ENCODE measurements around the gene BCAS3. TPM values are rescaled to one million over a fixed set of nuclear protein-coding genes. Genes with fewer than 3 reads are reported as not detected.

BCAS3 gene
- total RNA-seq, result 10 to 100 TPM; 44.1 to 71.5 TPM

GRCh38 chr17:60677308-60678117 lies at the start of gene BCAS3:
TSS of gene BCAS3 (plus strand) at chr17:60677851.
- peak; percentile 98 to 99 (median 98) for DNase-seq
- no peaks in the 10 kb centered on the region for H3K9me3 ChIP-seq
- H3K4me1 ChIP-seq, result peaks cover 12% of the 10 kb centered on the region
- H3K27me3 ChIP-seq, result no peaks in the 10 kb centered on the region
- H3K36me3 ChIP-seq (replicated peaks in 1 of 2; ENCODE audit: insufficient read depth in 1 of 2, low read depth in 2 of 2), result no peaks in the 10 kb centered on the region
- no peak for TF ChIP-seq CTCF (IDR thresholded peaks at IDR 0.05)
- TF ChIP-seq POLR2A (IDR thresholded peaks at IDR 0.05), result peak; percentile 65 to 95 (median 84)
- peak; percentile 98 for ATAC-seq
- peak within 1 kb of the TSS; percentile 36 to 76 for H3K4me3 ChIP-seq
- intact Hi-C loops (cut with DNase I), result no loop called here
- WGBS, 2 donors, result 0 to 1% methylated on average over 25 to 51 of the region's 51 CpGs
- peak within 1 kb of the TSS; percentile 35 to 84 (median 68) for H3K27ac ChIP-seq

GRCh38 chr17:60628252-60628889 lies 49.3 kb upstream of the BCAS3 start:
- 75 to 85% methylated on average over 6 of the region's 6 CpGs for WGBS, 2 donors
- H3K4me1 ChIP-seq, result no peaks in the 10 kb centered on the region
- H3K27me3 ChIP-seq, result no peaks in the 10 kb centered on the region
- H3K36me3 ChIP-seq (replicated peaks in 1 of 2; ENCODE audit: insufficient read depth in 1 of 2, low read depth in 2 of 2), result peaks cover 0 to 2% of the 10 kb centered on the region in 2 donors
- no peaks in the 10 kb centered on the region for H3K9me3 ChIP-seq
- DNase-seq (no peak), ATAC-seq (no peak)
- no peak overlapping the region for H3K4me3 ChIP-seq
- intact Hi-C loops (cut with DNase I), result no loop called here
- no peak overlapping the region for H3K27ac ChIP-seq
- TF ChIP-seq POLR2A (IDR thresholded peaks at IDR 0.05) (no peak), CTCF (IDR thresholded peaks at IDR 0.05) (no peak)

GRCh38 chr17:60629120-60629519 lies 48.5 kb upstream of the BCAS3 start:
- no peak overlapping the region for H3K27ac ChIP-seq
- H3K27me3 ChIP-seq, result no peaks in the 10 kb centered on the region
- intact Hi-C loops (cut with DNase I), result no loop called here
- ATAC-seq (no peak), DNase-seq (no peak)
- TF ChIP-seq CTCF (IDR thresholded peaks at IDR 0.05) (no peak), POLR2A (IDR thresholded peaks at IDR 0.05) (no peak)
- no peak overlapping the region for H3K4me3 ChIP-seq
- WGBS, 2 donors, result 65 to 80% methylated on average over 2 of the region's 2 CpGs
- peaks cover 0 to 2% of the 10 kb centered on the region in 2 donors for H3K36me3 ChIP-seq (replicated peaks in 1 of 2; ENCODE audit: insufficient read depth in 1 of 2, low read depth in 2 of 2)
- no peaks in the 10 kb centered on the region for H3K4me1 ChIP-seq
- no peaks in the 10 kb centered on the region for H3K9me3 ChIP-seq

- TF ChIP-seq CTCF (IDR thresholded peaks at IDR 0.05) (no peak), POLR2A (IDR thresholded peaks at IDR 0.05) (no peak)
- Histone ChIP-seq H3K9me3 (no peaks in the 10 kb centered on the region), H3K4me3 (no peak overlapping the region), H3K4me1 (no peaks in the 10 kb centered on the region), H3K36me3 (replicated peaks in 1 of 2; ENCODE audit: insufficient read depth in 1 of 2, low read depth in 2 of 2) (peaks cover 0 to under 1% of the 10 kb centered on the region in 2 donors), H3K27me3 (no peaks in the 10 kb centered on the region), H3K27ac (no peak overlapping the region)
- intact Hi-C loops (cut with DNase I), result no loop called here
- DNase-seq (peak in 1 of 4 donors; percentile 18), ATAC-seq (no peak)
- 76 to 85% methylated on average over 5 of the region's 5 CpGs for WGBS, 2 donors
Observed at GRCh38 chr17:60630352-60630751, 47.3 kb upstream of the BCAS3 start.

Measured in body of pancreas (tissue), 4 donors.